Liver (tissue), 3 donors: Measurements from ENCODE around the gene RNFT2.

ENCODE experiments used
- GABPA ChIP-seq, 2 donors: IDR thresholded peaks in 1 of 2; conservative IDR thresholded peaks in 1 of 2; 2 replicates each; pipeline ENCODE4 v1.6.1; 2016; ENCODE audit warnings: antibody characterized with exemption in 2 of 2, mild to moderate bottlenecking in 1 of 2, moderate library complexity in 1 of 2
- JUND ChIP-seq, 2 donors: IDR thresholded peaks; 2 replicates each; pipeline ENCODE4 v1.6.1; 2016; ENCODE audit warnings: antibody characterized with exemption in 2 of 2
- NR2F2 ChIP-seq: IDR thresholded peaks from 2 replicates; pipeline ENCODE4 v1.6.1; 2016; ENCODE audit warnings: antibody characterized with exemption
- TAF1 ChIP-seq: conservative IDR thresholded peaks from 2 replicates; pipeline ENCODE4 v1.6.1; 2016; ENCODE audit warnings: antibody characterized with exemption, mild to moderate bottlenecking
- YY1 ChIP-seq: IDR thresholded peaks from 2 replicates; pipeline ENCODE4 v1.6.1; 2016; ENCODE audit warnings: antibody characterized with exemption, mild to moderate bottlenecking
- TF ChIP-seq, protein P1 (sequence below): fragments of 150-350 bp; IDR thresholded peaks from 2 replicates; pipeline ENCODE4 v1.5.1; 2017; ENCODE audit warnings: improper control_type of control experiment, low read depth, low read length; ENCODE audit not compliant: missing input control
- donor health status: healthy.
- donor health status: healthy.

DNA sequence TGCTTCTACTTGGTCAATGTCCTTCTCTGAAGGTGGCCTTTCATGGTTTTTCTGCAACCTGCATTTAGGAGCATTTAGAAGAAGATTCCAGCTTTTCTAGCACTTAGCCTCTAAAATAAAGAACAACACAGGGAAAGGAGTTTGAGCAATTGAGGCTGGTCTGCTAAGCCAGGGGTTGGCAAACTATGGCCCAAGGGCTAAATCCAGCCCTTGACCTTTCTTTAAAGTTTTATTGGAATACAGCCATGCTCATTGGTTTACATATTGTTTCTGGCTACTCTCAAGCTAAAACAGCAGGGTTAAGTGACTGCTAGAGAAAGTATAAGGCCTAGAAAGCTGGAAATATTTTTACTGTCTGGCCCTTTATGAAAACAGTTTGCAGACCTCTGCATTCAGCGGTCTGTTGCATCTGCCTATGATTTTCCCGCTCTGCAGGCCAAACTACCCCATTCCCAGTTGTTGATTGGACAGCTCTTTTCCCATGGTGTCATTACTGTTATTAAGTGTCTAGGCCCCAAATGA, 39.5 kb upstream of the RNFT2 start:
- TF ChIP-seq, protein P1, sequence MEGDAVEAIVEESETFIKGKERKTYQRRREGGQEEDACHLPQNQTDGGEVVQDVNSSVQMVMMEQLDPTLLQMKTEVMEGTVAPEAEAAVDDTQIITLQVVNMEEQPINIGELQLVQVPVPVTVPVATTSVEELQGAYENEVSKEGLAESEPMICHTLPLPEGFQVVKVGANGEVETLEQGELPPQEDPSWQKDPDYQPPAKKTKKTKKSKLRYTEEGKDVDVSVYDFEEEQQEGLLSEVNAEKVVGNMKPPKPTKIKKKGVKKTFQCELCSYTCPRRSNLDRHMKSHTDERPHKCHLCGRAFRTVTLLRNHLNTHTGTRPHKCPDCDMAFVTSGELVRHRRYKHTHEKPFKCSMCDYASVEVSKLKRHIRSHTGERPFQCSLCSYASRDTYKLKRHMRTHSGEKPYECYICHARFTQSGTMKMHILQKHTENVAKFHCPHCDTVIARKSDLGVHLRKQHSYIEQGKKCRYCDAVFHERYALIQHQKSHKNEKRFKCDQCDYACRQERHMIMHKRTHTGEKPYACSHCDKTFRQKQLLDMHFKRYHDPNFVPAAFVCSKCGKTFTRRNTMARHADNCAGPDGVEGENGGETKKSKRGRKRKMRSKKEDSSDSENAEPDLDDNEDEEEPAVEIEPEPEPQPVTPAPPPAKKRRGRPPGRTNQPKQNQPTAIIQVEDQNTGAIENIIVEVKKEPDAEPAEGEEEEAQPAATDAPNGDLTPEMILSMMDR: no peak
- TF ChIP-seq TAF1 (no peak), YY1 (no peak), GABPA (IDR thresholded peaks at IDR 0.05 in 1 of 2, conservative IDR thresholded peaks at IDR 0.05 in 1 of 2) (no peak), NR2F2 (no peak), JUND (IDR thresholded peaks at IDR 0.05) (no peak)
